Measurements from ENCODE around the gene C2orf76.
A peak's percentile ranks its signal among the peaks of the same experiment; 100 is the strongest.
"Not testable (repeated sequence)": the region's sequence is repeated elsewhere in the genome, so short reads cannot be mapped to it uniquely, and the experiment has no call there.

The C2orf76 gene

GRCh38 chr2:119373907-119374745 is 7.5 kb upstream of the C2orf76 start:
- not testable (repeated sequence) for H3K9me3 ChIP-seq (ENCODE audit: low read length); H3K27me3 ChIP-seq (ENCODE audit: control insufficient read depth in 1 of 2, insufficient read depth in 2 of 2, low read length in 2 of 2)
- peaks cover 32% of the 10 kb centered on the region for H3K36me3 ChIP-seq (ENCODE audit: insufficient read depth, low read length)

GRCh38 chr2:119372778-119373568 is 6.3 kb upstream of the C2orf76 start:
- H3K27me3 ChIP-seq (ENCODE audit: control insufficient read depth in 1 of 2, insufficient read depth in 2 of 2, low read length in 2 of 2): no peaks in the 10 kb centered on the region
- H3K9me3 ChIP-seq (ENCODE audit: low read length): no peaks in the 10 kb centered on the region
- no peak overlapping the region for H3K9ac ChIP-seq (ENCODE audit: low read length)
- H3K4me1 ChIP-seq (ENCODE audit: insufficient read depth, low read length): peaks cover 6% of the 10 kb centered on the region
- H3K36me3 ChIP-seq (ENCODE audit: insufficient read depth, low read length): peaks cover 35% of the 10 kb centered on the region
- H3K4me3 ChIP-seq (ENCODE audit: low read depth in 1 of 2, low read length in 2 of 2): no peak overlapping the region
- H3K27ac ChIP-seq (ENCODE audit: low read depth, low read length): no peak overlapping the region

More at GRCh38 chr2:119373907-119374745, 7.5 kb upstream of the C2orf76 start:
- not testable (repeated sequence) for H3K27ac ChIP-seq (ENCODE audit: low read depth, low read length); H3K4me3 ChIP-seq (ENCODE audit: low read depth in 1 of 2, low read length in 2 of 2); H3K9ac ChIP-seq (ENCODE audit: low read length); H3K4me1 ChIP-seq (ENCODE audit: insufficient read depth, low read length)

GRCh38 chr2:119371111-119371510 is 4.5 kb upstream of the C2orf76 start:
- Histone ChIP-seq H3K9ac (ENCODE audit: low read length) (no peak overlapping the region), H3K4me3 (ENCODE audit: low read depth in 1 of 2, low read length in 2 of 2) (no peak overlapping the region), H3K27me3 (ENCODE audit: control insufficient read depth in 1 of 2, insufficient read depth in 2 of 2, low read length in 2 of 2) (no peaks in the 10 kb centered on the region), H3K4me1 (ENCODE audit: insufficient read depth, low read length) (peaks cover 11% of the 10 kb centered on the region), H3K27ac (ENCODE audit: low read depth, low read length) (no peak overlapping the region), H3K9me3 (ENCODE audit: low read length) (no peaks in the 10 kb centered on the region), H3K36me3 (ENCODE audit: insufficient read depth, low read length) (peaks cover 35% of the 10 kb centered on the region)

GRCh38 chr2:119369845-119370244 is 3.2 kb upstream of the C2orf76 start:
- H3K9ac ChIP-seq (ENCODE audit: low read length): no peak overlapping the region
- H3K27ac ChIP-seq (ENCODE audit: low read depth, low read length): no peak overlapping the region
- H3K4me3 ChIP-seq (ENCODE audit: low read depth in 1 of 2, low read length in 2 of 2): no peak overlapping the region
- H3K36me3 ChIP-seq (ENCODE audit: insufficient read depth, low read length): peaks cover 35% of the 10 kb centered on the region
- H3K9me3 ChIP-seq (ENCODE audit: low read length): no peaks in the 10 kb centered on the region
- no peaks in the 10 kb centered on the region for H3K27me3 ChIP-seq (ENCODE audit: control insufficient read depth in 1 of 2, insufficient read depth in 2 of 2, low read length in 2 of 2)
- H3K4me1 ChIP-seq (ENCODE audit: insufficient read depth, low read length): peaks cover 23% of the 10 kb centered on the region

GRCh38 chr2:119367472-119368099 is 952 bp upstream of the C2orf76 start:
- H3K27ac ChIP-seq (ENCODE audit: low read depth, low read length): peak overlapping the region; percentile 85
- H3K9me3 ChIP-seq (ENCODE audit: low read length): no peaks in the 10 kb centered on the region
- peaks cover 25% of the 10 kb centered on the region for H3K36me3 ChIP-seq (ENCODE audit: insufficient read depth, low read length)
- peak overlapping the region; percentile 80 to 100 for H3K4me3 ChIP-seq (ENCODE audit: low read depth in 1 of 2, low read length in 2 of 2)
- H3K27me3 ChIP-seq (ENCODE audit: control insufficient read depth in 1 of 2, insufficient read depth in 2 of 2, low read length in 2 of 2): no peaks in the 10 kb centered on the region
- peak overlapping the region; percentile 31 for H3K9ac ChIP-seq (ENCODE audit: low read length)
- peaks cover 23% of the 10 kb centered on the region for H3K4me1 ChIP-seq (ENCODE audit: insufficient read depth, low read length)

- Histone ChIP-seq H3K4me1 (ENCODE audit: insufficient read depth, low read length) (peaks cover 23% of the 10 kb centered on the region), H3K27ac (ENCODE audit: low read depth, low read length) (peak overlapping the region; percentile 85)
These were observed 429 bp downstream of the C2orf76 start for GRCh38 chr2:119366161-119366648.

GRCh38 chr2:119365436-119365835 is 1.2 kb downstream of the C2orf76 start:
- Histone ChIP-seq H3K4me1 (ENCODE audit: insufficient read depth, low read length) (peaks cover 23% of the 10 kb centered on the region), H3K27ac (ENCODE audit: low read depth, low read length) (no peak overlapping the region), H3K9ac (ENCODE audit: low read length) (no peak overlapping the region), H3K9me3 (ENCODE audit: low read length) (no peaks in the 10 kb centered on the region), H3K36me3 (ENCODE audit: insufficient read depth, low read length) (peaks cover 6% of the 10 kb centered on the region), H3K4me3 (ENCODE audit: low read depth in 1 of 2, low read length in 2 of 2) (peak overlapping the region; percentile 80 to 100), H3K27me3 (ENCODE audit: control insufficient read depth in 1 of 2, insufficient read depth in 2 of 2, low read length in 2 of 2) (no peaks in the 10 kb centered on the region)

More at GRCh38 chr2:119366161-119366648, 429 bp downstream of the C2orf76 start:
- H3K27me3 ChIP-seq (ENCODE audit: control insufficient read depth in 1 of 2, insufficient read depth in 2 of 2, low read length in 2 of 2): no peaks in the 10 kb centered on the region
- peak overlapping the region; percentile 80 to 100 for H3K4me3 ChIP-seq (ENCODE audit: low read depth in 1 of 2, low read length in 2 of 2)
- no peaks in the 10 kb centered on the region for H3K9me3 ChIP-seq (ENCODE audit: low read length)
- peak overlapping the region; percentile 83 for H3K9ac ChIP-seq (ENCODE audit: low read length)
- H3K36me3 ChIP-seq (ENCODE audit: insufficient read depth, low read length): peaks cover 11% of the 10 kb centered on the region

- H3K9ac ChIP-seq (ENCODE audit: low read length): no peak overlapping the region
- no peak overlapping the region for H3K27ac ChIP-seq (ENCODE audit: low read depth, low read length)
- H3K9me3 ChIP-seq (ENCODE audit: low read length): no peaks in the 10 kb centered on the region
- no peak overlapping the region for H3K4me3 ChIP-seq (ENCODE audit: low read depth in 1 of 2, low read length in 2 of 2)
- no peaks in the 10 kb centered on the region for H3K27me3 ChIP-seq (ENCODE audit: control insufficient read depth in 1 of 2, insufficient read depth in 2 of 2, low read length in 2 of 2)
- peaks cover 23% of the 10 kb centered on the region for H3K4me1 ChIP-seq (ENCODE audit: insufficient read depth, low read length)
- H3K36me3 ChIP-seq (ENCODE audit: insufficient read depth, low read length): peaks cover 6% of the 10 kb centered on the region
These were observed 1.8 kb downstream of the C2orf76 start for GRCh38 chr2:119364798-119365197.

- H3K9ac ChIP-seq (ENCODE audit: low read length): no peak overlapping the region
- H3K27me3 ChIP-seq (ENCODE audit: control insufficient read depth in 1 of 2, insufficient read depth in 2 of 2, low read length in 2 of 2): no peaks in the 10 kb centered on the region
- H3K27ac ChIP-seq (ENCODE audit: low read depth, low read length): no peak overlapping the region
These were observed 6.1 kb downstream of the C2orf76 start for GRCh38 chr2:119360423-119360966.

GRCh38 chr2:119359774-119360173 is 6.9 kb downstream of the C2orf76 start:
- Histone ChIP-seq H3K27me3 (ENCODE audit: control insufficient read depth in 1 of 2, insufficient read depth in 2 of 2, low read length in 2 of 2) (no peaks in the 10 kb centered on the region), H3K27ac (ENCODE audit: low read depth, low read length) (no peak overlapping the region)

More at GRCh38 chr2:119360423-119360966, 6.1 kb downstream of the C2orf76 start:
- Histone ChIP-seq H3K4me3 (ENCODE audit: low read depth in 1 of 2, low read length in 2 of 2) (no peak overlapping the region), H3K4me1 (ENCODE audit: insufficient read depth, low read length) (peaks cover 7% of the 10 kb centered on the region), H3K36me3 (ENCODE audit: insufficient read depth, low read length) (no peaks in the 10 kb centered on the region), H3K9me3 (ENCODE audit: low read length) (no peaks in the 10 kb centered on the region)

GRCh38 chr2:119354860-119355259 is 11.8 kb downstream of the C2orf76 start:
- no peak overlapping the region for H3K4me3 ChIP-seq (ENCODE audit: low read depth in 1 of 2, low read length in 2 of 2)
- no peaks in the 10 kb centered on the region for H3K36me3 ChIP-seq (ENCODE audit: insufficient read depth, low read length)
- peaks cover 11% of the 10 kb centered on the region for H3K4me1 ChIP-seq (ENCODE audit: insufficient read depth, low read length)
- H3K9me3 ChIP-seq (ENCODE audit: low read length): no peaks in the 10 kb centered on the region
- H3K27ac ChIP-seq (ENCODE audit: low read depth, low read length): no peak overlapping the region
- no peaks in the 10 kb centered on the region for H3K27me3 ChIP-seq (ENCODE audit: control insufficient read depth in 1 of 2, insufficient read depth in 2 of 2, low read length in 2 of 2)
- no peak overlapping the region for H3K9ac ChIP-seq (ENCODE audit: low read length)

More at GRCh38 chr2:119359774-119360173, 6.9 kb downstream of the C2orf76 start:
- Histone ChIP-seq H3K9me3 (ENCODE audit: low read length) (no peaks in the 10 kb centered on the region), H3K36me3 (ENCODE audit: insufficient read depth, low read length) (no peaks in the 10 kb centered on the region), H3K4me3 (ENCODE audit: low read depth in 1 of 2, low read length in 2 of 2) (no peak overlapping the region), H3K4me1 (ENCODE audit: insufficient read depth, low read length) (no peaks in the 10 kb centered on the region), H3K9ac (ENCODE audit: low read length) (no peak overlapping the region)
